Activated CD8-positive, alpha-beta T cell treated with anti-CD3 and anti-CD28 coated beads for 36 hours (primary cell): ENCODE data around the gene RAB42. TPM values are rescaled to one million over a fixed set of nuclear protein-coding genes. Genes with fewer than 3 reads are reported as not detected.

Experiments
- ATAC-seq: fragments of 200-7000 bp; cut with Tn5 transposase; one replicate; pipeline ENCODE4 v1.10.0; 2021; ENCODE audit warnings: mild to moderate bottlenecking, moderate library complexity
- CTCF ChIA-PET: fragments of 350-600 bp; sonication (Branson Sonifier 250); formaldehyde crosslinking; loops from one replicate; lab custom pipeline; 2021; ENCODE audit warnings: antibody characterized with exemption; lab: Charles Lee
- POLR2A ChIA-PET: fragments of 350-600 bp; sonication (Branson Sonifier 250); formaldehyde crosslinking; loops from one replicate; lab custom pipeline; 2021; ENCODE audit warnings: antibody characterized with exemption; lab: Charles Lee
- DNase-seq: peaks from one replicate; pipeline ENCODE4 v3.0.0-alpha.2; 2020
- H3K27ac Mint-ChIP-seq: one replicate; pipeline ENCODE4 v1.8.0; 2021; ENCODE audit warnings: mild to moderate bottlenecking, mixed read lengths
- H3K27me3 Mint-ChIP-seq: one replicate; pipeline ENCODE4 v1.8.0; 2021; ENCODE audit warnings: mixed read lengths
- H3K36me3 Mint-ChIP-seq: one replicate; pipeline ENCODE4 v1.8.0; 2021; ENCODE audit warnings: low read depth, mixed read lengths
- H3K4me1 Mint-ChIP-seq: one replicate; pipeline ENCODE4 v1.8.0; 2021; ENCODE audit warnings: low read depth, mixed read lengths
- H3K4me3 Mint-ChIP-seq: one replicate; pipeline ENCODE4 v1.8.0; 2021; ENCODE audit warnings: mild to moderate bottlenecking, moderate library complexity, mixed read lengths
- H3K9me3 Mint-ChIP-seq: one replicate; pipeline ENCODE4 v1.8.0; 2021; ENCODE audit warnings: mixed read lengths
- CTCF ChIP-seq: fragments of 200-600 bp; IDR thresholded peaks from one replicate; pipeline ENCODE4 v1.8.0; 2022; ENCODE audit warnings: antibody characterized with exemption, mild to moderate bottlenecking
- intact Hi-C: fragments of 100-400 bp; cut with micrococcal nuclease; formaldehyde crosslinking; loops from one replicate; pipeline ENCODE4 v1.10.0; 2022
- total RNA-seq, 2 experiments: library from RNA; stranded (reverse); gene quantifications; one replicate each; pipeline ENCODE4 v1.2.3, GENCODE V29; 2021

RAB42 gene
- not detected for total RNA-seq

GRCh38 chr1:28591708-28592320 is at the start of gene RAB42:
TSS of gene RAB42 (plus strand) at chr1:28592265. CDS start at chr1:28592512, 247 bp downstream.
- DNase-seq, result no peak
- ATAC-seq, result peak; percentile 61
- H3K4me3 Mint-ChIP-seq, result peak within 1 kb of the TSS; percentile 68
- H3K4me1 Mint-ChIP-seq, result peaks cover 9% of the 10 kb centered on the region
- H3K36me3 Mint-ChIP-seq, result peaks cover 5% of the 10 kb centered on the region
- H3K27me3 Mint-ChIP-seq, result peaks cover 10% of the 10 kb centered on the region
- no peaks in the 10 kb centered on the region for H3K9me3 Mint-ChIP-seq
- POLR2A ChIA-PET, result interaction anchor here (6.1 kb wide), 1 partner anchor 12 kb away, joined by 43 read pairs; no protein-coding TSS in a partner anchor
- CTCF ChIA-PET, result interaction anchor here (1.0 kb wide), 1 partner anchor 11 kb away, joined by 3 read pairs; no protein-coding TSS in a partner anchor
- H3K27ac Mint-ChIP-seq, result no peak within 1 kb of the TSS
- TF ChIP-seq CTCF, result no peak
- intact Hi-C loops, result no loop called here

DNA sequence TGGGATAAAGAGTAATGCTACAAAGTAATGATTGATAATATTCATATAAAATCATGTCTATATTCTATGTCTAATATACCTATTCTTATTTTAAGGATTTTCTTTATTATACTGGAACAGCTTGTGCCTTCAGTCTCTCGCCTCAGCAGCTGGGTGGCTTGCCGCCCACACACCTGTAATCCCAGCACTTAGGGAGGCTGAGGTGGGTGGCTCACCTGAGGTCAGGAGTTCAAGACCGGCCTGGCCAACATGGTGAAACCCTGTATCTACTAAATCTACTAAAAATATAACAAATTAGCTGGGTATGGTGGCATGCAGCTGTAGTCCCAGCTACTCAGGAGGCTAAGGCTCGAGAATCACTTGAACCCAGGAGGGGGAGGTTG is 46.8 kb upstream of the RAB42 start:
- no peak for ATAC-seq

GRCh38 chr1:28548318-28548717 is 43.7 kb upstream of the RAB42 start:
- Mint-ChIP-seq H3K4me1 (peaks cover 3% of the 10 kb centered on the region), H3K27ac (no peak overlapping the region), H3K9me3 (no peaks in the 10 kb centered on the region), H3K27me3 (no peaks in the 10 kb centered on the region), H3K36me3 (peaks cover 2% of the 10 kb centered on the region), H3K4me3 (no peak overlapping the region)
- intact Hi-C loops, result no loop called here
- TF ChIP-seq CTCF, result no peak
- no peak for DNase-seq
- CTCF ChIA-PET, result no interaction called here
- no peak for ATAC-seq
- POLR2A ChIA-PET, result interaction anchor here (0.8 to 1.5 kb wide), 4 partner anchors 10 to 210 kb away, joined by 3 to 4 read pairs (median 3); no protein-coding TSS in a partner anchor

More for the DNA sequence above, 46.8 kb upstream of the RAB42 start:
- POLR2A ChIA-PET, result interaction anchor here (1.5 kb wide), 2 partner anchors 8 to 25 kb away, joined by 3 read pairs; no protein-coding TSS in a partner anchor
- no peaks in the 10 kb centered on the region for H3K27me3 Mint-ChIP-seq
- CTCF ChIA-PET, result interaction anchor here (1.0 kb wide), 1 partner anchor 36 kb away, joined by 3 read pairs; no protein-coding TSS in a partner anchor
- no peaks in the 10 kb centered on the region for H3K36me3 Mint-ChIP-seq
- no peak for TF ChIP-seq CTCF
- no peak overlapping the region for H3K4me3 Mint-ChIP-seq
- DNase-seq, result no peak
- H3K27ac Mint-ChIP-seq, result no peak overlapping the region
- H3K9me3 Mint-ChIP-seq, result no peaks in the 10 kb centered on the region
- H3K4me1 Mint-ChIP-seq, result no peaks in the 10 kb centered on the region
- intact Hi-C loops, result no loop called here

DNA sequence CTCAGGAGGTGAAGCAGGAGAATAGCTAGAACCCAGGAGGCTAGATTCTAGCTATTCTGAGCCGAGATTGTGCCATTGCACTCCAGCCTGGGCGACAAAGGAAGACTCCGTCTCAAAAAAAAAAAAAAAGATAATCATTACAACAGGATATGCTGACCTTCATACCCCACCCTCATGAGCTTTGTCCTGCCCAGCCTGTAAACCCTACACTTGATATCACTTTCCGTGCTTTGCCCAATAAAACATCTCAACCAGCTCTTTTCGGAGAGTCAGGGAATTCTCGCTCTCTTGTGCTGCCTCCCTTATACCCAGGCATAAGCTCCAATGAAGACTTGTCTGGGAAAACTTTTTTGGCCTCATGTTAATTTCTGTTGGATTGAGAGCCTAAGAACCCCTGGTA is 40.7 kb upstream of the RAB42 start:
- no peak for TF ChIP-seq CTCF
- ChIA-PET POLR2A (interaction anchor here (1.3 to 15.5 kb wide), 4 partner anchors 27 to 97 kb away, joined by 3 to 264 read pairs (median 32); partner anchors contain the start of genes RCC1 and RNU11), CTCF (interaction anchor here (0.6 to 5.1 kb wide), 3 partner anchors 13 to 326 kb away, joined by 3 to 30 read pairs (median 4); no protein-coding TSS in a partner anchor)
- no peak for DNase-seq
- Mint-ChIP-seq H3K9me3 (no peaks in the 10 kb centered on the region), H3K4me3 (no peak overlapping the region), H3K36me3 (peaks cover 16% of the 10 kb centered on the region), H3K4me1 (peaks cover 13% of the 10 kb centered on the region), H3K27me3 (no peaks in the 10 kb centered on the region), H3K27ac (peak overlapping the region; percentile 20)
- no peak for ATAC-seq
- intact Hi-C loops, result no loop called here
